D341Med (cell line): ENCODE data around the gene CROCC2.

Experiments used
- DNase-seq: peaks from one replicate; pipeline ENCODE4 v3.0.0; 2012; ENCODE audit warnings: low spot score

CROCC2 gene

GRCh38 chr2:240891492-240892340, 14.4 kb upstream of the CROCC2 start:
- DNase-seq = no peak

- DNase-seq = no peak
Measured at GRCh38 chr2:240892356-240892755, 13.8 kb upstream of the CROCC2 start.

- DNase-seq = no peak
Measured at GRCh38 chr2:240892925-240893324, 13.2 kb upstream of the CROCC2 start.

DNA sequence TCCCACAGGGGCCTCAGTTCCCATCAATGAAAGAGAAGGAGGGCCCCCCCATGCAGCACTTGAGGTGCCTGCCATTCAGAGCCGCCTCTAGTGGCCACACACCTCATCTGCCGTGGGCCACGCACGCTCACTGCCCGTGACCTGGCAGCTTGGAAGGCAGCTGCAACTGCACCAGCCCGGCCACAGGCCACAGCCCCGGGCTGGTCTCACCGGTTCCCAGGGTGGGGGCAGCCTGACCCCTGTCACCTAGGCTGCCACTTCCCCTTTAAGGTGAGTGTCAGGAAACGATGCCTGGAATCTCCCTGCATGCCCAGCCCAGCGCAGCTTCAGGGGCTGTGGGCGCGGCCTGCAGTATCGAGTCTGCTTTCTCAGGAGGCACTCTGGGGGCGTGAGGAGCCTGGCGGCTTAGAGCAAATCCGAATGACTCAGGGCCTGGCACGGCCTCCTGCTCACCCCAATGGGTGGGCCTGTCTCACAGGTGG, 12.7 kb upstream of the CROCC2 start:
- DNase-seq = no peak

GRCh38 chr2:240894006-240894405, 12.1 kb upstream of the CROCC2 start:
- DNase-seq = no peak

- DNase-seq = no peak
Measured at GRCh38 chr2:240894836-240895558, 11.1 kb upstream of the CROCC2 start.

- no peak for DNase-seq
Measured at GRCh38 chr2:240895656-240896388, 10.3 kb upstream of the CROCC2 start, which contains the start of gene MAB21L4. MAB21L4 (minus strand) TSS chr2:240896156; CDS start chr2:240895997, 159 bp downstream.

GRCh38 chr2:240896394-240896793, 9.7 kb upstream of the CROCC2 start:
- DNase-seq = no peak

DNA sequence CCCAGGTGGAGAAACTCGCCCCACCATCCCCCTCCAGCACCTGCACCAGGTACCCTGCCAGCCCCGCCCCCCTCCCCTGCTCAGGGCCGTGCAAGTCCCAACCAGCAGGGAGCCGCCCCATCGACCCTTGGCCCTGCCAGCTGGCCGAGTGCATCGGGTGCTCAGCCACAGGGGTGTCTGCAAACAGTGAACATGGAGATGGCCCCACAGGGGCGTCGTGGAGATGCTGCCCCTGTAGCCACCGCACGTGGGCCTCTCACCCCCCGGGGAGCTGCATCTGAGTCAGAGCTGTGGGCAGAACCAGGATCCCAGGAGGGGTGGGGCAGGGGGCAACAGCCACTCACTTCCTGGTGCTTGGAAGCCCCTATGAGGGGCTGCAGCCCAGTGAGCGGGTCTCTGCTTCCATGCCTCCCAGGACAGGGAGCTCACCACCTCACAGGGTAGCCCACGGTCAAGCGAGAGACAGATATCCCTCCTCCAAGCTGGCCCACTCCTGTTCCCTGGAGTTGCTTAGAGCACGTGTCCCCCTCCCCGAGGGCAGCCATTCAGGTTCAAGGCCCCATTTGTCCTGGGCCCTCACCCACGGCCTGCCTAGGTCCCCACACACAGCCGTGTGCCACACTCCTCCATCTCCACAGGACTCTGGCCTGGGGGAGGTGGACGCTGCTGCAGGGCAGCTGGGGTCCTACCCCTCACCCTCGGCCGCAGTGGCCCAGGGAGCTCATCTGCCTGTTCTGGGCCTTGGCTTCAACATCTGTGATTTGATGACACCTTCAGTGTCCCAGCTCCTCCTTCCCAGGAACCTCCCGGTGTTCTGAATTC, 9.1 kb upstream of the CROCC2 start:
- no peak for DNase-seq

DNA sequence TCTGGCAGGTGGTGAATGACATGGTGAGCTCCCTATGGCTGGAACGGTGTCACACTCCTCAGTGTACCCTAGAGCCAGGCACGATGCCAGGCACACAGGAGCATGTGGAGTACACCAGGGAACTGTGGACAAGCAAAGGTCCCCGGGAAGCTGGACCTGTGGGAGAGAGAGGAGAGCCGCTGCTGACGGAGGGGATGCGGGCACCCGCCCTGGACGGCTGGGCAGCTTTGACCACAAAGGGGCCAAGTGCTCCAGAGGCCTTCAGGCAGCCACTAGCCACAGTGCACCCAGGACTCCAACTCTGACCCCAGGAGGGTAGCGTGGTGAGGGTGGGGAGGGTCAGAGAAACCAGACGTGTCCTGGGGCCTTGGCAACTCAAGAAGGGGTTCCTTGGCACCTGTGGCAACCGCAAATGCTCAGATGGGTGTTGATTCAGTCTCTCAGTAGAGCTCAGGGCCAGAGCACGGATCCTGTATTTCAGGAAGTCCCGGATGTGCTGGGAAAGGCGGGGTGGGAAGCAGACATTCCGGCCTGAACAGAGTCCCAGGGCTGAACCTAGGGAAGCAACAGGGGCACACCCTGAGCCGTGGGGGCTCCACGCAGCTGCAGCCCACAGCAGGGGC, 7.9 kb upstream of the CROCC2 start:
- DNase-seq = no peak

- DNase-seq = no peak
Measured at GRCh38 chr2:240898731-240899467, 7.2 kb upstream of the CROCC2 start.

DNA sequence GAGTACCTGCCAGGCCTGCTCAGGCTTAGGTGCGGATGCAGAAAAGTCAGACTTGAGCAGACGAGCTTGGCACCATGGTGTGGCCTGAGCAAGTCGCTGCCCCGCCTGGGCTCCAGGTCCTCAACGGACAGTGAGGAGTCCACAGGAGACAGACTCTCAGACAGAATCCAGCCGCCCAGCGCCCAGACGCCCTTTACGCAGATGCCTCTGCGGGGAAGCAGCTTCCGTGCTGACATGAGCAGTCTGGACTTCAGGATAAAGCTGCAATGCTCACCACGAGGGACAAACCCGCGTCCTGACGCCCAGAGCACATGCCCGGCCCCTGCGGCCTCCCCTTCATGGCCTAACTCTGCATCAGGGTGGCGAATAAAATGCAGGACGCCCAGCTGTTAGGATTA, 6.7 kb upstream of the CROCC2 start:
- DNase-seq = no peak

- DNase-seq = no peak
Measured at GRCh38 chr2:240900141-240900860, 5.8 kb upstream of the CROCC2 start.

GRCh38 chr2:240901986-240902614, 4.0 kb upstream of the CROCC2 start:
- no peak for DNase-seq

DNA sequence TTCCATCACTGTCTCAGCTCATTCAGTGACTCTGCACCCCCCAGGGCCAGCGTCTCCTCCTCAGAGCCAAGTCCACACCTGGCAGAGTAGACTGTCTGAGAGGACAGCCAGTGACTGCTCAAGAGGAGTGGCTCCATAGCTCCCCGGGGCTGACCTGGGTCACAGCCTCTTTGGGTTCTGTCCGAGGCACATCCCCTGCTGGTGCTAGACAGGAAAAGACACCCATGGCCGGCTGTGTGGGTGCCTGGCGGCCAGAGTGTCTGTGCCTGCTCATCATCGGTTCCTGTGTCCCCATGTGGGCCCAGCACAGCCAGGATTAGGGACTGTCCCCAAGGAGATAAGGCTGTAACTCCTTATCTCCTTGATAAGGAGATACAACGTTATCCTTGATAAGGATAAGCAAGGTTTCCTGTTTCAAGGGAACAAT, 3.5 kb upstream of the CROCC2 start:
- DNase-seq = no peak

DNA sequence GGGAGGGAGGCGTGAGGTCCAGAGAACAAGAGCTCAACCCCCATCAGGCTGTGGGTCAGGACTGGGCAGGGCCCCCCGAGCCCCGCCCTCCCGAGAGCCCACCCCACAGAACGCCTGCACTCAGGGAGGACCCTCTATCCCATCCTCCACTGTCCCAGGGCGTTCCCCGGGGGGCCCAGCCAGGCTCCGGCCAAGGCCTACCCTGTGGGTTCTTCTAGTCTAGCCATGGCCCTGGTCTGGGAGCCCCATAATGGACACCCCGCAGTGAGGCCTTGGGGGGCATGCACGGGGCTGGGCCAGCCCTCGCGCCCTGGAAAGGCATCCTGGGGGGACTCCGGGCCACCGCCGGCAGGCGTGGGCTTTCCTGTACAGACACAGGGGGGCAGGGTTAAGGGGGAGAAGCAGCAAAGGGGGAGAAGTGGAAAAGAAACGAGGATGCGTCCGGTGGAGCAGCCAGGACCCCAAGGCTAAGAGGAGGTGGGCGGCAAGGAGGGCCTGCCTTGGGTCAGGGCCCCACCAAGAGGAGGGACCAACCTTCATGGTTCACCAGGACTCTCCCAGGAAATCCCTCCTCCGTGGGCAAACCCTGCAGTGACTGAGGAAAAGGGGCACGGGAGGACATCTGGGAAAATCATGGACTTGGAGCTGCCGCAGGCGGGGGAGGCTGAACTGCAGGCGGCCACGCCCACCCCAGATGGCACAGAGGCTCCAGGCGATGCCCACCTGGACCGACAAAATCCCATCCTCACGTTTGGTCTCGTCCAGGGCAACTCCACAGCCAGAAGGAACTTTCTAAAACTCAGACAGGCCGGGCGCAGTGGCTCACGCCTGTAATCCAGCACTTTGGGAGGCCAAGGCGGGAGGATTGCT, 2.7 kb upstream of the CROCC2 start:
- DNase-seq = no peak

GRCh38 chr2:240904216-240905175, 1.6 kb upstream of the CROCC2 start:
- no peak for DNase-seq
